Suprapubic skin (tissue), 4 donors: ENCODE measurements around the gene SPDYE5.
"Not testable (repeated sequence)": the region's sequence is repeated elsewhere in the genome, so short reads cannot be mapped to it uniquely, and the experiment has no call there.

ENCODE experiments used
- EP300 ChIP-seq: sonication (generic); formaldehyde crosslinking; IDR thresholded peaks from one replicate; pipeline ENCODE4 v1.6.1; 2017; ENCODE audit warnings: antibody characterized with exemption
- POLR2A ChIP-seq, 2 donors: fragments of 450-650 bp; IDR thresholded peaks; one replicate each; pipeline ENCODE4 v1.6.1; 2017; ENCODE audit warnings: antibody characterized with exemption in 2 of 2, mild to moderate bottlenecking in 2 of 2, moderate library complexity in 2 of 2
- POLR2AphosphoS5 ChIP-seq, 3 donors: sonication (generic); formaldehyde crosslinking; IDR thresholded peaks; one replicate each; pipeline ENCODE4 v1.6.1; 2017; ENCODE audit warnings: antibody characterized with exemption in 3 of 3
- TF ChIP-seq, protein P1 (sequence below), 2 donors: fragments of 200-600 bp in 1 of 2; fragments of 450-650 bp in 1 of 2; sonication (generic) in 1 of 2; IDR thresholded peaks; one replicate each; pipeline ENCODE4 v1.5.1; 2016 to 2019; ENCODE audit warnings: antibody characterized with exemption in 2 of 2, mild to moderate bottlenecking in 1 of 2, moderate library complexity in 1 of 2

DNA sequence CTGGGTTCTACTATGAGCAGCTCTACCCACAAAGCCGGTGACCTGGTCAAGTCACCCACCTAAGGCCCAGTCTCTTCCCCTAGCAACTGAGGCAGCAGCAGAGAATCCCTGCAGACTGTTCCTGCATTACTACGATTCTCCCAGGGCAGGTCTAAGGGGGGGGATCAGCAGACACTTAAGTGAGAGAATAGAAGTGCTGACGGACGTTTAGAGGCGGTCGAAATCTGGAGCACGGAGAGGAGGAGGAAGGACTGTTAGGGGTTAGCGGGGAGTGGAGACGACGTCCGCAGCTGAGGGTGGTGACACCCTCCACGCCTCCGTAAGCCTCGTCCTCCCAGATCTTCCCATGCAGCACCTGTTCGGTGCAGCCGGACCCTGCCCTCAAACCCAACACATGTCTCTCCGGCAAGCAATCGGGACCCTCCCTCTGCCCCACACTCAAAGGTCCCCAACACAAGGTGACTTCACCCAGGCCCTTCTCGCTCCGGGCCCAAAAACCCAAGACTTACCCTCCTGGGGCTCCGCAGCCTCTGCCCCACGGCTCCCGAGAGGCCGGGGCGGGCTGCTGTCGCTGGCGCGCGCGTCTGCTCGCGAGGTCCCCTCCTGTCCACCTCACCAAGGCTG is 6.7 kb upstream of the SPDYE5 start:
- TF ChIP-seq, protein P1, sequence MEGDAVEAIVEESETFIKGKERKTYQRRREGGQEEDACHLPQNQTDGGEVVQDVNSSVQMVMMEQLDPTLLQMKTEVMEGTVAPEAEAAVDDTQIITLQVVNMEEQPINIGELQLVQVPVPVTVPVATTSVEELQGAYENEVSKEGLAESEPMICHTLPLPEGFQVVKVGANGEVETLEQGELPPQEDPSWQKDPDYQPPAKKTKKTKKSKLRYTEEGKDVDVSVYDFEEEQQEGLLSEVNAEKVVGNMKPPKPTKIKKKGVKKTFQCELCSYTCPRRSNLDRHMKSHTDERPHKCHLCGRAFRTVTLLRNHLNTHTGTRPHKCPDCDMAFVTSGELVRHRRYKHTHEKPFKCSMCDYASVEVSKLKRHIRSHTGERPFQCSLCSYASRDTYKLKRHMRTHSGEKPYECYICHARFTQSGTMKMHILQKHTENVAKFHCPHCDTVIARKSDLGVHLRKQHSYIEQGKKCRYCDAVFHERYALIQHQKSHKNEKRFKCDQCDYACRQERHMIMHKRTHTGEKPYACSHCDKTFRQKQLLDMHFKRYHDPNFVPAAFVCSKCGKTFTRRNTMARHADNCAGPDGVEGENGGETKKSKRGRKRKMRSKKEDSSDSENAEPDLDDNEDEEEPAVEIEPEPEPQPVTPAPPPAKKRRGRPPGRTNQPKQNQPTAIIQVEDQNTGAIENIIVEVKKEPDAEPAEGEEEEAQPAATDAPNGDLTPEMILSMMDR (IDR thresholded peaks at IDR 0.05): not testable (repeated sequence)
- TF ChIP-seq EP300; POLR2A (IDR thresholded peaks at IDR 0.05); POLR2AphosphoS5 (IDR thresholded peaks at IDR 0.05): not testable (repeated sequence)
